Stimulated activated CD4-positive, alpha-beta T cell treated with anti-CD3 and anti-CD28 coated beads, Interleukin-1b, Interleukin-23, amount 100 ng/mL, for 48 hours (primary cell): ENCODE results near the gene KIAA1671.

Source experiments
- DNase-seq: peaks from one replicate; pipeline ENCODE4 v3.0.0-alpha.2; 2020

The KIAA1671 gene

DNA sequence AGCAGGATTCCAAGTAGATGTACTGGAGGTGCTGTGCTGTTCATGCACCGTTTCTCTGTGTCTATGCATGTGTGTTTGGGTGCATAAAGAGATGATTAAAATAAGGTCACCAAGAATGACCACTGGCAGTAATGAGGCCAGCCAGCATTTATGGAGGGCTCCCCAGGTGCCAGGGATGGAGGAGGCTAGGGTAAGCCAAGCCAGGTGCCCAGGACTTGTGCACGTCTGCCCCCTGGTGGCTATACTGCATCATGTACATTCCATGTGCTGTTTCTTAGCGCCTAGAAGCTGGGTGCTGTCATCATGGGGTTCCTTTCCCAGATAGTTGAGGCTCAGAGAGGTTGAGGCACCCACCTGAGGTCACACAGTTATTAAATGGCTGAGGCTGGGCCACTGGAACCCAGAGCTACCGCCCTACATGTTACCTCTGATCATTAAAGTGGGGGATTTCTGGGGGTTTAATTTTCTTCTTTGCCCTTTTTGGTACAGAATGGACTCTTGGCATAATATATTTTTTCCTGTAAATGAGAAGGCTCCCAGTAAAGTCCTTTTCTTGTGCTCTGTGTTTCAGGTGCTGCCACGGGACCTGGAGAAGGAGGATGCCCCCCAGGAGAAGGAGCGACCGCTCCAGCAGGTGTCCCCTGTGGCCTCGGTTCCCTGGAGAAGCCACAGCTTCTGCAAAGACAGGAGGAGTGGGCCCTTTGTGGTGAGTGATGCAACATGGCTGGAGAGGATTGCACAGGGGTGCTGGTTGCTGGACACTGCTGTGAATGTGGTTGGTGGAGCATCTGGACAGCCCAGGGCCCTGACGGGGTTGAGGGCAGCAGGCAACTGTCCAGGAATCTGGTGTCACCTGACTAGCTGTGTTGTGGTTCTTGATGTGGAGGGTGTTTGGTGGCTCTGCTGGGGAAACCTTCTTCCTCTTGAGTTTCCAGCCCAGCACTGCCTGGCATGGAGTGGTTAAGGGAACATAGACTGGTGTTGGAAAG, 96.4 kb downstream of the KIAA1671 start:
- peak; percentile 71 for DNase-seq

DNA sequence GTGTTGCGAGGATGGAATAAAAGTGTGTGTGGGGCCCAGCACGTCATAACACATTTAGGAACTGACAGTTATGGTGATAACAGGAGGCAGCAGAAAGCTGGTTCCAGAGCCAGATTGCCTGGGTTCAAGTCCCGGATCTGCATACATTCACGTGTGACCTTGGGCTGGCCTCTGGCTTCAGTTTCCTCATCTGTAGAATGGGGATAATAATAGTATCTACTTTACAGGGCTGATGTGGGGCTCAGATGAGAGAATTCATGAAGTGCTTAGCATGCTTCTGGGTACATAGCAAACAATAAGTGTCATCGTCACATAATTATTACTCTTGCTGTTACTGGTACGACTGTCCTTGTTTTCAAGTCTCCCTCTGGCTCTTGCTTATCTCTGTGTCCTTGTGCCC, 97.3 kb downstream of the KIAA1671 start:
- DNase-seq: no peak

DNA sequence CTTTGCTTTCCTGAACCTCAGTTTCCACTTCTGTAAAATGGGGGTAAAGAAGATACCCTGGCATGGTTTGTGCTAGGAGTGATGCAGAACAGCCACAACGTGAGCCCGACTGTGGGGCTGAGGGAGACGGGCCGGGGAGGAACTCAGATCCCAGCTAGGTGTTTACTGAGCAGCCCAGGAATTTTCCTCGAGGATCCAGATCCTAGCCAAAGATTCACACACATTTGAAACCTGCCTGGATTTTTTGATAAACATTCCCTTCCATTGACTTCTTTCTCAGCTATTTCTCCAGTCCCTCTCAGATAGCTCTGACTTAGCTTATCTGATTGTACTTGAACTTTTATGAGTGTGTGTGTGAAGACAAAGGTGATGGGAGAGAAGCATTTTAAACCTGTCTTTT, 98.0 kb downstream of the KIAA1671 start:
- DNase-seq: no peak

DNA sequence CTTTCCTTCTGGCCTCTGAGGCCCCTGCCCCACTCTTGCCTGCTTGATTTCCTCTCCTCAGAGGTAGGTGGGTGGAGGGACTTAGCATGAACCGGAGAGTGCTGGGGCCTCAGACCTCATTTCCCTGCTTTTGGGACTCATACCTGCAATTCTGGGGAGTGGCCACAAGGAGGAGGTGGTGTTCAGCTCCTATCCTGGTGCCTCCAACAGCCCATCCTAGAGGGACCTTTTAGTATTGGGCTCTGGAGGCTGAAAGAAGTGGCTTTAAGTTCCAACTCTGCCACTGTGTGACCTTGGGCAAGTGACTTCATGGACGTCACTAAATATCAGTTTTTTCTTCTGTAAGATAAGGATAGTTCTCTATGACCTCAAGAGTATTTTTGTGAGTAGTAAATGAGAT, 98.6 kb downstream of the KIAA1671 start:
- no peak for DNase-seq

DNA sequence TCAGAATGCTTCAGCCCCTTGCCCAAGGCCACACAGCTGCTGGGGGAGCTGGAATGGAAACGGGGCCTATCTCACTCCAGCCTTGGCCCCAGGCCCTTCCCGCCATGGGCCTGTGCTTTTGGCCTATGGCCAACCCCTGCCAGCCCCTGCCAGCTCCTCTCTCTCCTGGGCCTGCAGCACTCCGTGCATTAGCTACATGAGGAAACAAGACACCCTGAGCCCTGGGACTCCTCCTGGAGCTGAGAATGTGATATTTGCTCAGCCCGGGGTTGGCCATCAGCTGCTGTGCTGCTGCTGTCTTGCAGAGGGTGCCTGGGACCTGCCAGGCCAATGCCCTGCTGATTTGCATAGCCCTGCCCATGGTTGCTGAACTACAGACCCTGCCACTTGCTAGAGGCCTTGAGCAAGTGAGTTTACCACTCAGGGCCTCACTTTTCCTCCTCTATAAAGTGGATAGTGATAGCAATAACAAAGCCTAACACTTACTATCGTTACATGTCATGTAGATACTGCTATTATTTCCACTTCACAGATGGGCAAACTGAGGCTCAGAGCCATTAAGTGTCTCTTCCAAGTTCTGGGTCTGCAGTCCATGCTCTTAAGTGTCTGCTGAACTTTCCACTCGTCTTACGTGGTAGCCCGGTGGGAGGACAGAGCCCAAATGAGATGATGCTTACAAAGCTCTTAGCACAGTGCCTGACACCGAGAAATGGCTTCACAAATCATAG, 99.6 kb downstream of the KIAA1671 start:
- no peak for DNase-seq

DNA sequence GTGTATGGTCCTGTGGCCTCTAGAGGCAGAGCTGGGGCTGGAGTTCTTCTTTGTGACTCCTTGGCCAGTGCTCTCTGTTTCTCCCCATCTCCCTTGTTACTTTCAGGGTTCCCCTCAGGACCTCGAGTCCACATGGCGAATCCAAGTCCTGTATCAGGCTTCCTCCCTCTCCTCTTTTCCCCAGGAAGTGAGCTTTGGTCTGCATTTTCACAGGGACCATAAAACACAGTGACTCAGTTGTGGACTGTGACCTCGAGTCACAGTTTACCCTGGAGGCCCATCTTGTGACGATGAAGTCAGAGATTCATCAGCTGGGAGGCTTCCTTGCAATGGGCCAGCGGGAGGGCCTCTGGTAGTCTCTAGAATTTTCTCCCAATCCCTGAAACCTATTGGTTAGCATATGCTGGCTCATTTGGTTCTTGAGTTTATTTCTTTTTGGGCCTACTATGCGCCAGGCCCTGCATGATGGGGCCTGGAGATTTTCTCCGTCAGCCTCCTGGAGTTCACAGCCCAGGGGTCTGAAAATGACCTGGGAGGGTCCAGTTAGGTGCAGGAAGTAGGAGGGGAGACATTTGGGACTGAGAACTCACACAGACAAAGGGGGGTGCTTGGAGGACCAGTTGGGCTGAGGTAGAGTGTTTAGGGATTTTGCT, 100.8 kb downstream of the KIAA1671 start:
- no peak for DNase-seq

DNA sequence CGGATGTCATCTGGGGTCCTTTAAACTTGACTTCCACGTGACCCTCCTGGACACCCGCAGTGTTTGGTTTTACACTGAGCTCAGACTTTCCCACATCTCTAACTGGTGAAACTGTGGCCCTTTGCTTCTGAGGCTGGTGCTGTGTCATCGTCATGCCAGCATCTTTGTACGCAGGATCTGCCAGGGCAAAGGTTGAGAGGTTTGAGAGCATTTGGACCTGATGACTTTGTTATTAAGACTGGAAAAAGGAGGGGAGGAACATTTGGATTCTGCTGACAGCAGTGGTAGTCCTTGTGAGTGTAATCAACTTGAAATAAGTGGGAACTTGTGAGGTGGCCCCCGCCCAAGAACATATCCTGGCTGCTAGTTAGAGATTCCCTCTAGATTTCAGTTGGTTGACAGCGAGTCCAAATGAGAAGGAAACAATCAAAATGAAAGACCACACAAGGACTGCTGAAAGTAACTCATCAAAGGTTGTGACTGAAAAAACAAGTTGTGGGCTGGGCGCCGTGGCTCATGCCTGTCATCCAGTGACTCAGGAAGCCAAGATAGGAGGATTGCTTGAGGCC, 102.5 kb downstream of the KIAA1671 start:
- DNase-seq: peak; percentile 86

DNA sequence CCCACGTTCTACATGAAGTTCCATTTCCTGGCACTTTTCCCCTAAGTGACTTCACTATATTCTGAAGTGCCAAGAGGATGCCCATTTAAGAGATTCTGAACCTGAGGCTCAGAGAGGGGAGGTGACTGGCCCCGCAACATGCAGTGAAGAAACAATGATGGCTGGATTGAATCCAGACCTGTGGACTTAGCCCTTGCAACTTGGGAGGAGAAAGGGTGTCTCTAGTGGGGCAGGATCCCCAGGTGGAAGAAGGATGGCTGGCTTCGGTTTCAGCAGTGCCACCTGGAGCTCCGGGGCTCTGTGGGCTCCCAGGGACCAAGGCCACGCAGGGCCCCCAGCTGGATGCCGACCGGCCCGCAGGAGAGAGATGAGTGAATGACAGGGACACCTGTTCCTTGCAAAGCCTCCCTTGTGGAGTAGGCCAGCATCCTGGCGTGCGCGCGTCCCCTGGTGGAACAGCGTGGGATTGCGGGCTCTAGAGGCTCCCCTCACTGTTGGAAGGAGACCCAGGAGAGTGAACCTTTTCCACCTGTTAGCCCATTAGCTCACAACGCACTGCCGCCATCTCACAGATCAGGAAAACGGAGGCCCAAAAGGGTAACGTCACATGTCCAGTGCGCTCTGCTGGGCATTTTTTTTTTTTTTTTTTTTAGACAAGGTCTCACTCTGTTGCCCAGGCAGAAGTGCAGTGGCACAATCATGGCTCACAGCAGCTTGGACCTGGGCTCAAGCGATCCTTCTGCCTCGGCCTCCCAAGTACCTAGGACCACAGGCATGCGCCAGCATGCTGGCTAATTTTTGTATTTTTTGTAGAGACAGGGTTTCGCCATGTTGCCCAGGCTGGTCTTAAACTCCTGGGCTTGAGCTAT, 104.7 kb downstream of the KIAA1671 start:
- DNase-seq: peak; percentile 81

DNA sequence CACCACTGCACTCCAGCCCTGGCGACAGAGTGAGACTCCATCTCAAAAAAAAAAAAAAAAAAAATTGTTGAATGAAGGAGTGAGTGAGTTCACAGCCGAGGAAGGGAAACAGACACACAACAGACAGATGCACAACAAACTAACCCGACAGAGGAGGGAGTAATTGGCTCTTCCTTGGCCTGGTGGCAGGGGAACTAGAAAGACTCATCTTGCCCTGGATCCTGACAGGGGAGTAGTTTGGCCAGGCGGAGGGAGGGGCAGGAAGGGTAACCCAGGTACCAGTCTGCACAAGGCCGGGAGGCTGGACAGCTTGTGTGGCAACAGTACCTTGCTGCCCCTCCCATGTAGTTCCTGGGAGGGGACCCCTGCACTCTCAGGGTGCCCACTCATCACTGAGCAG, 106.9 kb downstream of the KIAA1671 start:
- no peak for DNase-seq

DNA sequence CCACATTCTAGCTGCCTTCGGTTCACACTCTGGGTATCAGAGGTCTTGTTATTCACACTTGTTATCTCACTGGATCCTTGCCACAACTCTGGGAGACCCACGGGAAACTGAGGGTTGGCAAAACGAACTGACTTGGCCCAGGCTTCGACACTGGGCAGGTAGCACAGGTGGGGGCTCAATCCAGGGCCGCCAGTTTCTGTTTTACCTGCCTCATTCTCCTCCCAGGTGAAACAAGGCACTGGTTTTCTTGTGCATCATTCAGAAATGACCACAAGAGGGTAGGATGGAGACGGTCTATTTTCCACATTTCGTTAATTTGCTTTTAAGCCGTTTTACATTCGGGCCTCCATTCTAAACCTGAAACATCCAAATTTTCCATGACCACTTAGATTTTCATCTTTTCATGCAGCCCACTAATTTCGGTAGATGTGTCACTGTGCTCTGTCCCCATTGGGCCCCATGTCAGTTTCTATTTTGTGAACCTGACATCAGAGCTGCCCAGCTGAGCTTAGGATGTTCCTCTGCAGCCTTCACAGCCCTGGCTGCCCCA, 108.1 kb downstream of the KIAA1671 start:
- peak; percentile 65 for DNase-seq

DNA sequence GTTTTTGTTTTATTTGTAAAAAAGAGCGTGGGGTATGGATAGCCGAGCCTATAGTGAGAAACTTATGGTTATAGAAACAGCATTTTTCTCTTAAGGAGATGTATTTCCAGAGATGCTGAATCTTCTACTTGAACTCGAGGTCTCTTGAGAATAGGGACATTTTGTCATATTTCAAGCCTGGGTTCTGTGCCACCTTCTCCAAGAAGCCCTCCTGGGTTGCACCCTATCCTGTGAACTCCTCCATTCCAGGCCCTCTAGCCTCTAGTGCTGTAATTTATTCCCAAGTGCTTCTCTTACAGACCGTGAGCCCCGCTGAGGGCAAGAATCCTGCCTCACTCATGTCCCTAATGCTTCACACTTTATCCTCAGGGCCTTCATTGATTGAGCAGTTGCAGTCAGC, 108.6 kb downstream of the KIAA1671 start:
- no peak for DNase-seq

DNA sequence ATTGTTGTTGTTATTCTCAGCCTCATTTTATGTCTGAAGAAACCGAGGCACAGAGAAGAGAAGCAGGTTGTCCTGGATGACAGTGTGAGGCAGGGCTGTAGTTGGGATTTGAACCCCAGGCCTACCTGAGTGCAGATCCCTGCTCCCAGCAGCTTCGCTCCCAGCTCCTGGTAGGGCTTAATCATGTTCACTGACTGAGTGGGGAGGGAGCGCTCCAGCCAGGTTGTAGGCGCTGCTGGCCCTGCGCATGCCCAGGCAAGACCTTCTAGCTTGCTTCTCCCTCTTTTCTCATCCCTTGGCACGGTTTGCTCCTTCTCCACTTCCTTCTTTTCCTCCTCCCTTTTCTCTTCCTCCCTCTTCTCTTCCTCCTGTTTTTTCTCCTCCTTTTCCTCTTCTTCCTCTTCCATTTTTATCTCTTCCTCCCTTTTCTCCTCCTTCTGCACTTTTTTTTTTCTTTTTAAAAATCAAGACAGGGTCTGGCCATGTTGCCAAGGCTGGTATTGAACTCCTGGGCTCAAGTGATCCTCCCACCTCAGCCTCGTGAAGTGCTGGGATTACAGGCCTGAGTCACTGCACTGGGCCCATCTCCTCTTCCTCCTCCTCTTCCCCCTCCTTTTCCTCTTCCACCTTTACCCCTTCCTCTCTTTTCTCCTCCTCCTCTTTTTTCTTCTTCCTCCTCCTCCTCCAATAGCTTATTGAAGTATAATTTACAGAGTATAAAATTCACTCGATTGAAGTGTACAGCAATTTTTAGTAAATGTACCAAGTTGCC, 109.3 kb downstream of the KIAA1671 start:
- DNase-seq: no peak

DNA sequence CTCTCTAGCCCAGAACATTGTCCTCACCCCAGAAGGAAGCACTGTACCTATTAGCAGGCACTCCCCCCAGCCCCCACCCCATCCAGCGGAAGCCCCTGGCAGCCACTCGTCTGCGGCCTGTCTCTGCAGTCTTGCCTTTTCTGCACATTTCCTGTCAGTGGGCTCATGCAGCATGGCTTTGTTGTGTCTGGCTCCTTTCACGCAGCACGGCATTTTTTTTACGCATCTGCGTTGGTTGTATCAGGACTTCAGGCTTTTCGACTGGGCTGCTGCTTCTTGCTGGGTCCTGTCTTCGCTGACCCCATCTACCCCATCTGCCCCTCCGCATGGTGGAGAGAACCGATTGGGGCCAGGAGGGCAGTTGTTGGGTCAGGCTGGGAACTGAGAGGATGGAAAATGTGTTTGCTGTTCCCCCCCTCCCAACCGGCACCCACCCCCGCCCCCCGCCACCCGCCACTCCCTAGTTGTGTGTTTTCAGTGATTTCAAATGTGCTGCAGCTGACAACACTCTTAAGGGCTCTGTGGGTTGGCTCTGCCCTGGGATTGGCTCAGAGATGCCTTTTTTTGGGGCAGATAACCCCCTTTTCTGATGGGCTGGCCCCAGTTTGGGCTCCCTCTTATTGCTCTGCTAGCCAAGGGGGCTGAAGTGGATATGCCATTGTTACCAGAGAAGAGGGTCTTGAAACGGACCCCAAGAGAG, 110.0 kb downstream of the KIAA1671 start:
- DNase-seq: peak; percentile 31

DNA sequence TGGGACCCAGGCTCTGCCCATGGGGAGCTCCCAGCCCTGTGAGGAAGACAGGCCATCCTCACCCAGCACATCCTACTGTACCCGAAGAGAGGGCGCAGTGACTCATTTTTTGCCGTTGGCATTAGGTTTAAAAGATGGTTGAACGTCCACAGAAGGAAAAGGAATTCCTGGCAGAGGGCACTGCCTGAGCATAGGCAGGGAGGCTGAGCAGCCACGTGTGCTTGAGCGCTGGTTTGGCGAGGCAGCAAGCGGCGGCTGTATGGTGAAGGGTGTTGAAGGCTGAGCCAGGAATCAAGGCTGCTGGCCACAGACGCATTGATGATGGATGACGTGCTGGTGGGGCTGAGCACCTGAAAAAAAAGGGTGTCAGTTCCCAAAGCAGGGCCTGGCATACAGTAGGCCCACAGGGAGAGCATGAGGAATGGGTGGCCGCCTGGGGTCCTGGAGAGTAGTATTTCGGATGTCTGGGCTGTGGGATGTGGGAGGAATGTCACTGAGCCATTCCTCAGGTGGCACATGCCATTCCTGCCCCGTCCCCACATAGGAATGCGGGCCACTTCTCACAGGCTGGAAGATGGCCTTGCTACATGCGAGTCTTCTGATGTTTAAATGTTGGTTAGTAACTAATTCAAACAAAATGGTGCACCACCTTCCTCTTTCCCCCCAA, 112.5 kb downstream of the KIAA1671 start:
- DNase-seq: no peak

DNA sequence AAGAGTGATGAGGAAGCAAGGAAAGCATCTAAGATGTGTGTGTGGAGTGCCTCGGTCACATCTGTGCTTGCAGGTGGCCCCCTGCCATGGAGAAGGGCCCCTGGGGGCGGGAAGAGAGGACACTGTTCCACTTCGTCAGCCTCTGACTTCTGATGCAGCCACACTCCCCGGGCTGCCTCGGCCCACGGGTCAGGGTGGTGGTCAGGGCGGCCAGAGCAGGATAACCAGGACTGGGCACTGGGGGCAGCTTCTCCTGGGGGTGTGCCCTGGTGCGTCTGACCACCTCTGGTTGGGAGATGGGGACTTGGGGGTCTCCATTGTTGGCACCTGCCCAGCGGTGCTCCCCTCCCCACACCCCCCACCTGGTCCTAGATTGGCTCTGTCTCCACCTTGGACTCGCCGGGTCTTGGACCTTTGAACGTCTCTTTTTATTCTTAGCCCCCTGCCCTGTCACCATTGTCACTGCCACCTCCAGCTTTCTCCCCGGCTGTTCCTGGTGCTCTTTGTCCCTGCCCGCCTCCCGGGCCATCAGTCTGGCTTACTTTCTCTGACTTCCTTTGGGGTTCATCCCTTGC, 114.4 kb downstream of the KIAA1671 start:
- no peak for DNase-seq

DNA sequence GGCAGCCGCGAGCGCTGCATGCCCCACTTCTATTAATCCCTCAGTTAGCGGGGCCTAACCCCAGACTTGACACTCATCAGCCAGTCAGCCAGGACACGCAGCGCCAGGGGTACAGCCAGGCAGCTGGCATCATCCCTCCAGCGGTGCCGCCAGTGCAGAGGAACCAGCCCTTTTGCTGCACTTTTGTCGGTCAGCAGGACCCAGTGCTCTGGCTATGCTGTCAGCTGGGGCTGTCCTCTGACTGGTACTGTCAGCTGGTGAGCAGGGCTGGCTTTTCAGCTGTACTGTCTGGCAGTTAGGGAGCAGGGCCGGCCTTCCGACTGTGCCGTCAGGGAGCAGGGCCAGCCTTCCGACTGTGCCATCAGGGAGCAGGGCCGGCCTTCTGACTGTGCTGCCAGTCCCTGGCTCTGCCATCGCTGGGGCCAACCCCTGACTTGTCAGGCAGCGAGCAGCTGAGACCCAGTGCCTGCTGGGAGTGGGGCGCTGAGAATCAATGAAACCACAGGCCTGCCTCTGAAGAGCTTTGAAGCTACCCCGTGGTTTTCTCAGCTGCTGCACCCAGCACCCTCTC, 115.4 kb downstream of the KIAA1671 start:
- peak; percentile 76 for DNase-seq

DNA sequence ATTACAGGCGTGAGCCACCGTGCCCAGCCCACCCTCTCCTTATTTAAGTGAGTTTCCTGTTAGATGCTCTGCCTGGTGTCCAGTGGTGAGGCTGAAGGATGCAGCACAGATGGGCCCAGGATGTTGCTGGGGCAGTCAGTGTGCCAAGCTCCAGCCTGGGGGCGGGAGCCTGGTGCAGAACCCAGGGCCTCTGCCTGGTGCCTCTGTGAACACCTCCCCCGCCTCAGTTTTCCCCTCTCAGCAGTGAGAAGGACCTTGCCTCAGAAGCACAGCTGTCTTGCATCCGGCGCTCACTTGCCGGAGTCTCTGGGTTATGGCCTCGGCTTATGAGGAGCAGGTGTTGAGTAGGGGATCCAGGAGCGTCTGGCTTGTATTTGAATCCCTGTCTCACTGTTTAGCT, 116.2 kb downstream of the KIAA1671 start:
- DNase-seq: peak; percentile 55

DNA sequence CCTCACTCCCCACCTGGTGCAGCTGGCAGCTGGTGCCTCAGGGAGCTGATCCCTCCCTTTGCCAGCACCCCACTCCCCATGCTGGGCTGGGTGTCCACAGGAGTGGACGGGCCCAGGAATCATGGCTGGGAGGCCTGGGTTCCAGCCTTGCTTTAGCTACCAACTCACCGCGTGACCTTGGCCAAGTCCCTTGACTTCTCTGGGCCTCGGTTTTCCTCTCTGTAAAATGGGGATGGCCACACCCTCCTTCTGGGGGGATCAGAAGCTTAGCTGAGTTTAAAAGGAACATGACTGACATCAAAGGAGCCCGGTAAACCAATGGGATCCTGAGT, 116.9 kb downstream of the KIAA1671 start:
- no peak for DNase-seq
